ENCODE data around the gene NSF.
"Not testable (repeated sequence)": the region's sequence is repeated elsewhere in the genome, so short reads cannot be mapped to it uniquely, and the experiment has no call there.

Gene NSF

GRCh38 chr17:46759141-46759540, 168.7 kb downstream of the NSF start:
- no peak for DNase-seq

DNA sequence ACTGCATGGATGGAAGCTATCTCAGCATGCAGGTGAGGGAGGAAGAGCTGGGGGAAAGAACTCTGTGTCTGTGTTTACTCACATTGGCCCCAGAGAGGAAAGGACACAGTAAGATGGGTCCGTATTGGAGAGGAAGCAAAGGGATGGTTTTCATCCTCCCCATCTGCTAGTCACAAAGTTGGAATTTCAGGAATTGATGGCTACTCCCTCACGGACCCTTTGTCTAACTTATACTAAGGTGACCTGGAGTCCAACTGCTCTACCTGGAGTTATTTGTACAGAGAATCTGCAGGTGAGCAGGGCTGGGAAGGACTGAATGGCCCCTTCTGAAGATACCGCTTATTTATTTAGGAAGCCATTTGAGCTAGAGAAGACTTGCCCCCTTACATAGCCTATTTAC, 172.9 kb downstream of the NSF start:
- no peak for DNase-seq

- no peak for DNase-seq
Observed at GRCh38 chr17:46764000-46764708, 173.7 kb downstream of the NSF start.

DNA sequence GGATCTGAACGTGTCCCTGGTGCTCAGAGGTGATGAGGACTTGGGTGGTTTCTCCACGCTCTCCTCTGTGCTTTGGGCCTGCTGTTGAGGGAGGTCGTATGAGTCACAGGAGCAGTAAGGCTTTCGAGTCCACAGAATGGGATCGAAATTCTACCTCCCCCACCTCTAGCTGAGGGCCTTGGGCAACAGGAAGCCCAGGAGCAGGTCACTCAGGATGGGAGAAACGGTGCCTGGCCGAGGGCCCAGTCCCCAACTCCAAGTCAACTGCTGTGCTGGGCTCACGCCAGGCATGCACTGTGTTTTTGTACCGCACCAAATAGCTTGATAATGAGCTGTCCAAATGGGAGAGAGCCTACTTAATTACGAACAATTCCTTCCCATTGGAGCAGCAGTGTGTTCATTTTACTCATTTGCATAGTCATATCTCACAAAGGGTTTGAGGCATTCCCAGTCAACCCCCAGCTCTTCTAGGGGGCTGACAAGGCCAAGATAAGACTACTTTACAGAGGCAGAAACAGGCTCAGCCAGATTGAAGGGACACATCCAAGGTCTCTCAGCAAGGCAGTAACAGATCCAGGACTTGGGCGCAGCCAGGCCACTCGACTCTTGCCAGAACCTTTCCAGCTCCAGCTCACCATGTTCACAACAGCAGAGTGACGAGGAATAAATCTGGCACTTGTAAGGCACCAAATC, 174.4 kb downstream of the NSF start:
- DNase-seq = no peak

GRCh38 chr17:46765453-46765852, 175.0 kb downstream of the NSF start:
- DNase-seq = no peak

DNA sequence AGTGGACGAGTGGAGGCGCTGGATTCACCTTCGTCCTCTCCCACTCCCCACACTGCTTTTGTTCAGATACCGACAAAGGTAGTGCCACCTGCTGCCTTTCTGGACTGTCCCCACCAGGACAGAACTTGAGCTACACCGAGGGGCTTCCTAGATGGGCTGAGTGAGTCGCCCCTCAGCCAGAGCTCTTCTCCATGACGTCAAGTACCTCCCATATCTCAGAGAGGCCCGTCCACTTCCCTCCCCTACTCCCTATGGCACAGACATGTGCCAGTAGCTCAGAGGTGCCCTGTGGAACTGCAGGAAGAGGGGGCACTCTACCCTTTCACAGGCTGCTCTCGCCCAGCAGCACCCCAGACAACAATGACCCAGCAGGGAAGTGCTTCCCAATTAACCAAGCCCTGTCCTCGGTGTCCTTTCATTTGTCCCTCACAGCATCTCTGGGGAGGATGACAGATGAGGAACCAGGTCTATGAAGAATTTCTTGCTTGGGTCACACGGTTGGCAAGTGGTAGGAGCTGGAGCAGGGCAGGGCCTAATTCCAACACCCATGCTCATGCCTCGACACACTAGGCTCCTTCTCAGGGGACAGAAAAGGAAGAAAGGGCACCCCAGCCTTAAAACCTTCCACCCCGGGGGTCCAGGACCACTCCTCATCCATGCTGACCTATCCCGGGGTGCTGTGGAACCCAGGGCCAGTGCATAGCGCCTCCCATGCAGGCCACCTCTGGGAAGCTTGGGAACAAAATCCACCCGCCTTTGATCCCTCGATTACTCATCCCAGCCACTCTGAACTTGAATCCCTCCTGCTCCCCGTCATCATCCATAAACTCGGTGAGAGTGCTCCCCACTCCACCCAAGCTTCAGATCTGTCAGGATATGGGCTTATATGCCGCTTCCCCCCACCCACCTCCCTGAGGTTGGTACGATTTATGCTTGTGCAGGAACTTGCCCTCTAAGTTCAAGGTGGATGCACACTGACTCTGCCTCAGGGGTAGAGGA, 176.3 kb downstream of the NSF start:
- DNase-seq = no peak

GRCh38 chr17:46768540-46768870, 178.0 kb downstream of the NSF start:
- no peak for DNase-seq

DNA sequence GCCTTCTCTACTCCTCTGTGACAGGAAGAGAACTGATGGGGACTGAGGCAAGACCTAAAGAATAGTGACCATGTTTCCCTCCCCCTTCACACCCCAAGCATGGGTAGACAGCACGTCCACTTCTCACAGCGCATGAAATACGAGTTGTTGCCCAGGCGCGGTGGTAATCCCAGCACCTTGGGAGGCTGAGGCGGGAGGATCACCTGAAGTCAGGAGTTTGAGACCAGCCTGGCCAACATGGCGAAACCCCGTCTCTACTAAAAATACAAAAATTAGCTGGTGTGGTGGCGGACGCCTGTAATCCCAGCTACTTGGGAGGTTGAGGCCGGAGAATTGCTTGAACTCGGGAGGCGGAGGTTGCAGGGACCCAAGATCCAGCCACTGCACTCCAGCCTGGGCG, 178.4 kb downstream of the NSF start:
- DNase-seq = not testable (repeated sequence)

DNA sequence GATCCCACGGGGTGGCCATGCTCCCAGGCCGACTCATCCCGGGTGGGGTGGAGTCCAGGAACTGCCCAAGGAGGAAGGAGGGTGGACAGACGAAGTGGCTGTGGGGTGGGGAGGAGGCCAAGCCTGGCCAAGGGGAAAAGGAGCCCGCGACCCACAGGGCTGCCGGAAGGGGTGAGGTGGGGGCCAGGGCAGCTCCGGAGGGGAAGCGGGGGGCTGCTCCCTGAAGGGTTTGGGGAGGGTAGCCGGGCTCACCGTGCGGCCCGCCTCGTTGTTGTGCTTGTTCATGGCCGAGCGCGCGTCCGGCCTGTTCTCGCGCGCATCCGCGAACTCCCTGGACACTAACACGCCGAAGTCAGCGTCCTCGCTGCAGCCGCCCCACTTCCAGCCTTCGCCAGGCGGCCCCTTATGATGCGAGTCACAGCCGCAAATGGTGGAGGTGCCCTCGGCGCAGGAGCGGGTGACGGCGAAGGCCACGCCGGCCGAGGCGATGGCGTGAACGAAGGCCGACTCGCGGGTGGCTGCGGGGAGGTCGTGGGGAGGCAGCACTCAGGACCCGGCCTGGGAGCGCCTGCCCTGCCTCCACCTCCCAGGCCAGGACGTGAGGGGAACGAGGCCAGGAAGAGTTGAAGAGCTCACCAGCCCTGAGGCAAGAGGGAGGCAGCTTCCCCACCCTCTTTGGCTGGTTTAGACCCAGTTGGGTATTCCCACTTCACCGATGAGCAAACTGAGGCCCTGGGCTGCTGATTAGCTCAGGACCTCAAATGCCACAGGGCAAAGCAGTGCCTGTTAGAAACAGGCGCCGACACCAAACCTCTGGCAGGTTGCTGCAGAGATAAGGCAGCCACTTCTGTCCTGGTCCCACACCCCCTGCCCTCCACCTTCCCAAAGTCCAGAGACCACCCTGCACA, 179.3 kb downstream of the NSF start:
- DNase-seq = no peak

DNA sequence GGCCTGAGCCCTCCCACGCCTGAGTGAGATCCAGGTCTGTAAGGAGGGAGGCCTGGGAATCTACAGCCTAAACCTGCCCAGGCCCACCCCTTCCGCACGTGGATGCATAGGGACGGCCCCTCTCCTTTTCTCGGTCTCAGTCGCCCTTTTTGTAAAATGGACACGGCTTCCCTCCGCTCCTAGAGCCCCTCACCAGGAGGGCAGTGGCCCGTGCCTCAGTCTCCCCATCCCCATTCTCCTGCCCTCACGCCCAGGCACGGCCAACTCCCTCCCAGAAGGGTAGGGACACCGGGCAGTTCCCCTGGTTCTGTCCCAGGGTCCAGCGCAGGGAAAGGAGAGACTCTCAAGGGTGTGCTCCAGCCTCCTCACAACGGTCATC, 180.0 kb downstream of the NSF start:
- no peak for DNase-seq

- DNase-seq = no peak
Observed at GRCh38 chr17:46770818-46771560, 180.5 kb downstream of the NSF start.

GRCh38 chr17:46771561-46772474, 181.3 kb downstream of the NSF start:
- peak; percentile 30 for DNase-seq

GRCh38 chr17:46772475-46773220, 182.2 kb downstream of the NSF start:
- no peak for DNase-seq

DNA sequence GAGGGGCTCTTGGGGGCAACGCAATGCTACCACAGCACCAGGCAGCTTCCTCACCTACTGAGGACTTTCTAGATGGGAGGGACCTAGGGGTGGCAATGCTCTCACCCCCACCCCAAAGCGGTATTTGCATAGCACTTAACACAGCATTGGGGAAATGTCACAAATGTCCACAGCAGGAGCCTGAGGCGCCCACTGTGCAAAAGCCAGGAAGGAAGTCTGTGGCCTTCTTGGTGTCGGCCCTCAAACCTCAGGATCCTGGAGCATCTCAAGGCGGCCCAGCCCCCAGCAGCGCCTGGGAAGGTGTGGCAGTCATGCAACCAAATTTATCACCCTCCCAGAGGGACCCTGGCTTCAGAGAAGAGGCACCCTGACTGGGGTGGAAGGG, 182.7 kb downstream of the NSF start:
- no peak for DNase-seq

DNA sequence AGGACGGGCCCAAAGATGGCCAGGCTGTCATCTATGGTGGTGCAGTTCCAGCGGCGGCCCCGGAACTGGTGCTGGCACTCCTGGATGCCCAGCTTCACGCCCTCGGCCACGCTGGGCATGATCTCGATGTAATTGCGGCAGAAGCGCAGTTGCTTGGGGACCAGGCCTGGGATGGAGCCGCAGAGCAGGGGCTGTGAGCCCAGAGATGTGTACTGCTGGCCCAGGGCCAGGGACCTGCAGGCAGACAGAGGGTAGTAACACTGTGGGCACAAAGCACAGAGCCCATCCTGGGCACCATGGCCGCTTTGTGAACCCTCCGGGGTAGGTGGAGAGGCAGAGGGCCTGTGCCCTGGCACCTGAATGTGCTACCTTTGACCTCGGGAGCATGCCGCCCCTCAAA, 183.2 kb downstream of the NSF start:
- no peak for DNase-seq

DNA sequence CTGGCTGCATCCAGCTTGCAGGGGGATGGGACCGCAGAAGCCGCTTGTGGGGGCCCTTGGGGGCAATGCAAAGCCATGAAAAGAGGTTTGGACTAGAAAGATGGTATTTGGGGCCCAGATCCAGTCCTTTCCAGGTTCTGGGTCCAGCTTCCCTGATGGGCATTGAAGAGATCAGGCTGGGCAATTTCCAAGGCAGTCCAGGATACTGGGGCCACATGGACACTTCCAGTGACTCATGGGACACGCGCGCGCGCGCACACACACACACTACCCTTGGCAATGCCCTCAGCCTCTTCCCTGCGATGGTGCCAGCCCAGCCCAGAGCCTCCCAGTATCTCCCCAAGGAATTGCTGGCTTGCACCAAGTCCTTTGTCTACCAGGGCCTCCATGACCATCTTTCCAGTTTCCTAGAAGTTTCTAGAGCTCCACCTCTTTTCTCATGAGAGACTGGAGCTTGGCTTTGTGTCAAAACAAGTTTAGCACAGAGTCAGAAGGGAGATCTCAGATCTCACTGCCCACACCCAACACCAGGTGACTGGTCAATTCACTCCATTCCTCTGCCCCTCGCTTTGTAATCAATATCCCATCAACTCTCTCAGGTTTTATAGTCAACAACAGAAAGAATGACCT, 183.8 kb downstream of the NSF start:
- DNase-seq = no peak

DNA sequence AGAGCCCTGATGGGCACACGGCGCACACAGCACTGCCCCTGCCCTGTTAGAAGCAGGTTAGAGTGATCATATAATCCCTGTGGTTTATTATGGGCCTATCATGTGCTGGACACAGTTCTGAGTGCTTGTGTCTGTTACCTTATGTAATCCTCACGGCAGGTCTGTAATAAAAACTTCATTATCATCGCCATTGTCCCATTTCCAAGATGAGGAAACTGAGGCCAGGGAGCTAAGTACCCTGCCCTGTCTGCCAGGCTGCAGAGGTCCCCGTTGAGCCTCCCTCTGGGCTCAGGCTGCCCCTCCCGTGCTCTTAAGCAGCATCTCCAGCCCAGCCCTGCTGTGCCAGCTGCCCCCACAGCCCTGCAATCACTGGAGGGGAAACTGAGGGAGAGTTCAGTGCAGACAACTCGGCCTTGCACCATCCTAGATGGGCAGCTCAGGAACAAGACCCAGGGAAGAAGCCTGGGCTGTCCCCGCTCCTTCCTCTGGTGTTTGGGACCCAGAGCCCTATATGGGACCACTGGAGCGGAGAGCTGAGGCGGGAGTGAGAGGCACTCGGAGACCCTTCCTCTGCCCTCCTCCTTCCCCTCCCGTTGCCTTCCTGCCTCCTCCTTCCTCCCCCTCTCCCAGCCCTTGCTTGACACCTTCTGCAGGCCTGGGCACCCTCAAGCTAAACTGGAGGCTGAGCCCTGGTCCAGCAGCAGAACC, 186.0 kb downstream of the NSF start:
- no peak for DNase-seq
